Measurements from ENCODE around the gene GNG2. TPM values are rescaled to one million over a fixed set of nuclear protein-coding genes. Genes with fewer than 3 reads are reported as not detected.

GNG2 gene
- total RNA-seq, 1 donor from 2014 or later, result 245 TPM

GRCh38 chr14:51852541-51852940 lies 7.9 kb upstream of the GNG2 start:
- H3K27ac Mint-ChIP-seq (ENCODE audit: unreplicated experiment), result no peak overlapping the region
- H3K9me3 Mint-ChIP-seq (ENCODE audit: unreplicated experiment), result no peaks in the 10 kb centered on the region
- no peak overlapping the region for H3K4me3 Mint-ChIP-seq (ENCODE audit: unreplicated experiment)
- peaks cover 5% of the 10 kb centered on the region for H3K27me3 Mint-ChIP-seq (ENCODE audit: unreplicated experiment)
- TF ChIP-seq, protein P1, sequence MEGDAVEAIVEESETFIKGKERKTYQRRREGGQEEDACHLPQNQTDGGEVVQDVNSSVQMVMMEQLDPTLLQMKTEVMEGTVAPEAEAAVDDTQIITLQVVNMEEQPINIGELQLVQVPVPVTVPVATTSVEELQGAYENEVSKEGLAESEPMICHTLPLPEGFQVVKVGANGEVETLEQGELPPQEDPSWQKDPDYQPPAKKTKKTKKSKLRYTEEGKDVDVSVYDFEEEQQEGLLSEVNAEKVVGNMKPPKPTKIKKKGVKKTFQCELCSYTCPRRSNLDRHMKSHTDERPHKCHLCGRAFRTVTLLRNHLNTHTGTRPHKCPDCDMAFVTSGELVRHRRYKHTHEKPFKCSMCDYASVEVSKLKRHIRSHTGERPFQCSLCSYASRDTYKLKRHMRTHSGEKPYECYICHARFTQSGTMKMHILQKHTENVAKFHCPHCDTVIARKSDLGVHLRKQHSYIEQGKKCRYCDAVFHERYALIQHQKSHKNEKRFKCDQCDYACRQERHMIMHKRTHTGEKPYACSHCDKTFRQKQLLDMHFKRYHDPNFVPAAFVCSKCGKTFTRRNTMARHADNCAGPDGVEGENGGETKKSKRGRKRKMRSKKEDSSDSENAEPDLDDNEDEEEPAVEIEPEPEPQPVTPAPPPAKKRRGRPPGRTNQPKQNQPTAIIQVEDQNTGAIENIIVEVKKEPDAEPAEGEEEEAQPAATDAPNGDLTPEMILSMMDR (IDR thresholded peaks at IDR 0.05; ENCODE audit: partially characterized antibody, unreplicated experiment), result no peak
- H3K36me3 Mint-ChIP-seq (ENCODE audit: unreplicated experiment), result peaks cover 6% of the 10 kb centered on the region
- peaks cover under 1% of the 10 kb centered on the region for H3K4me1 Mint-ChIP-seq (ENCODE audit: low read depth, unreplicated experiment)
- no peak for DNase-seq

DNA sequence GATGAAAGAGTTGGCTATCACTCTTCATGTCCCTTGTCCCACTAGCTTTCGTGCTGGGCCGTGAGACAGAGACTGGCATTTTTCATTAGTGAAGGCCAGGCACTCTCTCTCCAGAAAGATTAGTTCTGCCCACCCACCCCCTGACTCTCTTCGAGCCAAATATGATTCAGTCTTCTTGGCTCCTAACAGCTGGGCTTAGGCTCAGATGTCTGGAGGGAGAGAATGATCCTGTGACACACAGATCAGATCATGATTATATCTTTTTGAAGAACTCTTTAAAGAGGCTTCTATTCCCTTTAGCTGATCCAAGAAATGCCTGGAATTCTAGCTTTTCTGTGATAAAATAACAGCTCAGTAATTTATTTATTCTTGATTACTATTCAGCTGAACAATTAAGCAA lies 5.2 kb upstream of the GNG2 start:
- Mint-ChIP-seq H3K27ac (ENCODE audit: unreplicated experiment) (no peak overlapping the region), H3K36me3 (ENCODE audit: unreplicated experiment) (peaks cover 6% of the 10 kb centered on the region), H3K4me1 (ENCODE audit: low read depth, unreplicated experiment) (peaks cover 5% of the 10 kb centered on the region), H3K27me3 (ENCODE audit: unreplicated experiment) (peaks cover 9% of the 10 kb centered on the region), H3K9me3 (ENCODE audit: unreplicated experiment) (peaks cover 2% of the 10 kb centered on the region), H3K4me3 (ENCODE audit: unreplicated experiment) (no peak overlapping the region)
- DNase-seq, result no peak
- TF ChIP-seq, protein P1 (IDR thresholded peaks at IDR 0.05; ENCODE audit: partially characterized antibody, unreplicated experiment), result no peak

GRCh38 chr14:51856792-51857296 lies 3.6 kb upstream of the GNG2 start:
- DNase-seq, result no peak
- Mint-ChIP-seq H3K9me3 (ENCODE audit: unreplicated experiment) (peaks cover 9% of the 10 kb centered on the region), H3K27me3 (ENCODE audit: unreplicated experiment) (peaks cover 14% of the 10 kb centered on the region), H3K4me1 (ENCODE audit: low read depth, unreplicated experiment) (peaks cover 6% of the 10 kb centered on the region), H3K36me3 (ENCODE audit: unreplicated experiment) (peaks cover 6% of the 10 kb centered on the region), H3K27ac (ENCODE audit: unreplicated experiment) (no peak overlapping the region), H3K4me3 (ENCODE audit: unreplicated experiment) (no peak overlapping the region)
- TF ChIP-seq, protein P1 (IDR thresholded peaks at IDR 0.05; ENCODE audit: partially characterized antibody, unreplicated experiment), result no peak

GRCh38 chr14:51859131-51859530 lies 1.3 kb upstream of the GNG2 start:
- no peak for DNase-seq
- Mint-ChIP-seq H3K4me3 (ENCODE audit: unreplicated experiment) (no peak overlapping the region), H3K27me3 (ENCODE audit: unreplicated experiment) (peaks cover 17% of the 10 kb centered on the region), H3K27ac (ENCODE audit: unreplicated experiment) (no peak overlapping the region), H3K36me3 (ENCODE audit: unreplicated experiment) (peaks cover 6% of the 10 kb centered on the region), H3K4me1 (ENCODE audit: low read depth, unreplicated experiment) (peaks cover 10% of the 10 kb centered on the region), H3K9me3 (ENCODE audit: unreplicated experiment) (peaks cover 9% of the 10 kb centered on the region)
- TF ChIP-seq, protein P1 (IDR thresholded peaks at IDR 0.05; ENCODE audit: partially characterized antibody, unreplicated experiment), result no peak

- TF ChIP-seq, protein P1 (IDR thresholded peaks at IDR 0.05; ENCODE audit: partially characterized antibody, unreplicated experiment), result no peak
- Mint-ChIP-seq H3K27ac (ENCODE audit: unreplicated experiment) (peak overlapping the region; percentile 97), H3K9me3 (ENCODE audit: unreplicated experiment) (peaks cover 11% of the 10 kb centered on the region), H3K4me3 (ENCODE audit: unreplicated experiment) (peak overlapping the region; percentile 98), H3K36me3 (ENCODE audit: unreplicated experiment) (peaks cover 6% of the 10 kb centered on the region), H3K27me3 (ENCODE audit: unreplicated experiment) (peaks cover 17% of the 10 kb centered on the region), H3K4me1 (ENCODE audit: low read depth, unreplicated experiment) (peaks cover 20% of the 10 kb centered on the region)
- DNase-seq, result no peak
Measured at GRCh38 chr14:51860825-51861499, 550 bp downstream of the GNG2 start.

Data from glutamatergic neuron (in vitro differentiated cells).